SK-N-MC (cell line): Measurements from ENCODE around the gene SLC6A12.

Experiments used
- EZH2 ChIP-seq: fragments of 200-600 bp; sonication (generic); IDR thresholded peaks from one replicate; pipeline ENCODE4 v1.6.1; 2017; ENCODE audit warnings: antibody characterized with exemption
- FOXP2 ChIP-seq: optimal IDR thresholded peaks from 2 replicates; pipeline ENCODE3; 2011; ENCODE audit warnings: mild to moderate bottlenecking, moderate library complexity; ENCODE audit not compliant: insufficient read depth; ENCODE audit errors: extremely low read length, control extremely low read depth
- POLR2AphosphoS5 ChIP-seq: IDR thresholded peaks from 2 replicates; pipeline ENCODE4 v1.6.1; 2012; ENCODE audit warnings: mild to moderate bottlenecking, low read depth, low read length, borderline replicate concordance

DNA sequence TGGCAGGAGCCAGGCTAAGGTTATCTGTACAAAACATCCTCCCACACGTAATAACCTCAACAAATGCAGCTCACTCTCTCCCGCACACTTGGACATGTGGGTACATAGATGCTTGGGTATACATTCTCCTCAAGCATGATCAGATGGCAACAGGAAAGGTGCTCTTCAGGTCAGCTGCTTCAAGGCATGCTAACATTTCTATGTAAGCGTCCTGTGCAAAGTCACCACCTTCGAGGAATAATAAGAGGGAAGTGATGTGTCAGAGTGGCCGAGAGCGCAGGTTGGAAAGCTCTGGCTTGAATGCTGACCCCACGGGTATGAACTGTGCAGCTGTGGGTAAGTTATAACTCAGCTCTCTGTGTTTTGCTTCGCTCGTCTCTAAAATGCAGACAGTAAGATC is 24.2 kb upstream of the SLC6A12 start:
- no peak for TF ChIP-seq POLR2AphosphoS5
- TF ChIP-seq EZH2: no peak
- TF ChIP-seq FOXP2: no peak
